ENCODE results near the gene IRF1. TPM values are rescaled to one million over a fixed set of nuclear protein-coding genes. Genes with fewer than 3 reads are reported as not detected.
"Not testable (repeated sequence)": the region's sequence is repeated elsewhere in the genome, so short reads cannot be mapped to it uniquely, and the experiment has no call there.

IRF1 gene
- total RNA-seq, 4 donors from 2014 or later = 8.3 to 52.9 (median 13.1) TPM

GRCh38 chr5:132525299-132525724, 34.7 kb upstream of the IRF1 start:
- H3K27ac ChIP-seq = no peak overlapping the region
- H3K4me1 ChIP-seq = peaks cover 0 to 9% (median 0%) of the 10 kb centered on the region in 3 donors
- H3K4me3 ChIP-seq = no peak overlapping the region
- DNase-seq = no peak
- TF ChIP-seq POLR2A (IDR thresholded peaks at IDR 0.05) (no peak), CTCF (IDR thresholded peaks at IDR 0.05) (no peak)
- H3K27me3 ChIP-seq = no peaks in the 10 kb centered on the region
- peaks cover 0 to 4% (median 0%) of the 10 kb centered on the region in 3 donors for H3K9me3 ChIP-seq
- intact Hi-C loops (cut with DNase I) = loop anchor here (10.0 kb wide), 1 partner anchor 289 kb away; the partner anchor contains the start of gene SOWAHA
- H3K36me3 ChIP-seq = no peaks in the 10 kb centered on the region

- intact Hi-C loops (cut with DNase I) = loop anchor here (10.0 kb wide), 1 partner anchor 290 kb away; the partner anchor contains the start of gene SOWAHA
- not testable (repeated sequence) for DNase-seq, H3K4me3 ChIP-seq, H3K27me3 ChIP-seq, H3K27ac ChIP-seq, H3K36me3 ChIP-seq, H3K9me3 ChIP-seq, H3K4me1 ChIP-seq
- WGBS, 2 donors = 79 to 82% methylated on average over 5 of the region's 5 CpGs
Observed at GRCh38 chr5:132524877-132525276, 34.3 kb upstream of the IRF1 start.

- H3K36me3 ChIP-seq, H3K4me1 ChIP-seq, DNase-seq, H3K27me3 ChIP-seq, H3K27ac ChIP-seq, H3K4me3 ChIP-seq, H3K9me3 ChIP-seq: not testable (repeated sequence)
- WGBS, 2 donors = 88 to 92% methylated on average over 1 of the region's 1 CpG
- intact Hi-C loops (cut with DNase I) = loop anchor here (10.0 kb wide), 1 partner anchor 293 kb away; the partner anchor contains the start of gene SOWAHA
Observed at GRCh38 chr5:132522067-132522466, 31.5 kb upstream of the IRF1 start.

GRCh38 chr5:132513618-132514336, 23.2 kb upstream of the IRF1 start:
- H3K4me3 ChIP-seq; intact Hi-C loops (cut with DNase I); H3K36me3 ChIP-seq; DNase-seq; H3K27ac ChIP-seq; H3K9me3 ChIP-seq; H3K27me3 ChIP-seq; H3K4me1 ChIP-seq: not testable (repeated sequence)
- 79 to 93% methylated on average over 9 to 12 of the region's 25 CpGs for WGBS, 2 donors

GRCh38 chr5:132510076-132510475, 19.5 kb upstream of the IRF1 start:
- no peak overlapping the region for H3K4me3 ChIP-seq
- DNase-seq = no peak
- H3K4me1 ChIP-seq = peaks cover 0 to 17% (median 4%) of the 10 kb centered on the region in 3 donors
- no peaks in the 10 kb centered on the region for H3K9me3 ChIP-seq
- TF ChIP-seq POLR2A (IDR thresholded peaks at IDR 0.05) (no peak), CTCF (IDR thresholded peaks at IDR 0.05) (no peak)
- H3K27me3 ChIP-seq = no peaks in the 10 kb centered on the region
- no peak overlapping the region for H3K27ac ChIP-seq
- no peaks in the 10 kb centered on the region for H3K36me3 ChIP-seq
- intact Hi-C loops (cut with DNase I) = no loop called here

- Histone ChIP-seq H3K36me3 (no peaks in the 10 kb centered on the region), H3K9me3 (no peaks in the 10 kb centered on the region), H3K4me3 (no peak overlapping the region), H3K4me1 (peaks cover 0 to 33% (median 5%) of the 10 kb centered on the region in 3 donors), H3K27ac (peak overlapping the region; percentile 16 to 77 (median 28)), H3K27me3 (no peaks in the 10 kb centered on the region)
- 47 to 50% methylated on average over 1 of the region's 1 CpG for WGBS, 2 donors
- DNase-seq = no peak
- intact Hi-C loops (cut with DNase I) = no loop called here
- TF ChIP-seq CTCF (IDR thresholded peaks at IDR 0.05) = peak in 5 of 6 experiments; percentile 30 to 54 (median 31)
- TF ChIP-seq POLR2A (IDR thresholded peaks at IDR 0.05) = no peak
Observed at GRCh38 chr5:132506094-132506692, 15.6 kb upstream of the IRF1 start.

Data from esophagus squamous epithelium (tissue), 5 donors.